HUES6 (cell line): ENCODE data around the gene SPO11.

Experiments
- H3K27ac ChIP-seq: 2 replicates; pipeline ENCODE4 v1.7.0; 2013; ENCODE audit warnings: low read depth, mild to moderate bottlenecking, low read length, inconsistent platforms
- H3K27me3 ChIP-seq: 2 replicates; pipeline ENCODE4 v1.6.1; 2013; ENCODE audit warnings: low read length; ENCODE audit not compliant: control insufficient read depth, insufficient read depth
- H3K36me3 ChIP-seq: 2 replicates; pipeline ENCODE4 v1.6.1; 2013; ENCODE audit warnings: low read length; ENCODE audit not compliant: control insufficient read depth, insufficient read depth
- H3K4me1 ChIP-seq: 2 replicates; pipeline ENCODE4 v1.6.1; 2013; ENCODE audit warnings: low read length; ENCODE audit not compliant: control insufficient read depth, insufficient read depth
- H3K4me3 ChIP-seq: 2 replicates; pipeline ENCODE4 v1.5.1; 2013; ENCODE audit warnings: low read depth, low read length
- H3K9ac ChIP-seq: one replicate; pipeline ENCODE4 v1.6.1; 2013; ENCODE audit warnings: mild to moderate bottlenecking, low read length
- H3K9me3 ChIP-seq: 2 replicates; pipeline ENCODE4 v1.6.1; 2013; ENCODE audit warnings: low read depth, low read length; ENCODE audit not compliant: control insufficient read depth, insufficient read depth

The SPO11 gene

GRCh38 chr20:57329608-57330221 is at the start of gene SPO11:
TSS of gene SPO11 (plus strand) at chr20:57329803. CDS start at chr20:57329868, 65 bp downstream.
- Histone ChIP-seq H3K9me3 (no peaks in the 10 kb centered on the region), H3K36me3 (no peaks in the 10 kb centered on the region), H3K27me3 (no peaks in the 10 kb centered on the region), H3K27ac (no peak within 1 kb of the TSS), H3K4me1 (peaks cover 15% of the 10 kb centered on the region), H3K4me3 (no peak within 1 kb of the TSS), H3K9ac (no peak within 1 kb of the TSS)

- Histone ChIP-seq H3K4me3 (no peak overlapping the region), H3K27me3 (no peaks in the 10 kb centered on the region), H3K36me3 (no peaks in the 10 kb centered on the region), H3K27ac (no peak overlapping the region), H3K9me3 (no peaks in the 10 kb centered on the region), H3K9ac (no peak overlapping the region), H3K4me1 (no peaks in the 10 kb centered on the region; the same call in 1 of the 2 replicates)
Observed at GRCh38 chr20:57280221-57280620, 49.4 kb upstream of the SPO11 start.

GRCh38 chr20:57281900-57282299 is 47.7 kb upstream of the SPO11 start:
- Histone ChIP-seq H3K27ac (no peak overlapping the region), H3K27me3 (0 out of 2 replicates have a peak, but pooled peaks cover 3% of the 10 kb centered on the region), H3K4me1 (no peaks in the 10 kb centered on the region; the same call in 1 of the 2 replicates), H3K36me3 (no peaks in the 10 kb centered on the region), H3K9me3 (no peaks in the 10 kb centered on the region), H3K9ac (no peak overlapping the region), H3K4me3 (no peak overlapping the region)

- Histone ChIP-seq H3K36me3 (no peaks in the 10 kb centered on the region), H3K9me3 (no peaks in the 10 kb centered on the region), H3K4me1 (no peaks in the 10 kb centered on the region; the same call in 1 of the 2 replicates), H3K27ac (no peak overlapping the region), H3K27me3 (0 out of 2 replicates have a peak, but pooled peaks cover 4% of the 10 kb centered on the region), H3K4me3 (no peak overlapping the region), H3K9ac (no peak overlapping the region)
Observed at GRCh38 chr20:57282670-57283361, 46.8 kb upstream of the SPO11 start.

GRCh38 chr20:57283860-57284259 is 45.7 kb upstream of the SPO11 start:
- Histone ChIP-seq H3K36me3 (no peaks in the 10 kb centered on the region), H3K4me1 (peaks cover 3% of the 10 kb centered on the region; the same call in 1 of the 2 replicates), H3K27ac (no peak overlapping the region), H3K9me3 (no peaks in the 10 kb centered on the region), H3K4me3 (no peak overlapping the region), H3K9ac (no peak overlapping the region), H3K27me3 (peaks cover 4% of the 10 kb centered on the region; the same call in 1 of the 2 replicates)

- Histone ChIP-seq H3K9ac (no peak overlapping the region), H3K36me3 (no peaks in the 10 kb centered on the region), H3K27ac (no peak overlapping the region), H3K9me3 (no peaks in the 10 kb centered on the region), H3K4me3 (no peak overlapping the region), H3K27me3 (peaks cover 4% of the 10 kb centered on the region), H3K4me1 (peaks cover 3% of the 10 kb centered on the region; the same call in 1 of the 2 replicates)
Observed at GRCh38 chr20:57287007-57287880, 42.4 kb upstream of the SPO11 start.

GRCh38 chr20:57287901-57288300 is 41.7 kb upstream of the SPO11 start:
- Histone ChIP-seq H3K9ac (no peak overlapping the region), H3K27me3 (peaks cover 4% of the 10 kb centered on the region), H3K4me3 (no peak overlapping the region), H3K36me3 (no peaks in the 10 kb centered on the region), H3K27ac (no peak overlapping the region), H3K9me3 (no peaks in the 10 kb centered on the region), H3K4me1 (peaks cover 3% of the 10 kb centered on the region; the same call in 1 of the 2 replicates)

GRCh38 chr20:57288651-57289277 is 40.8 kb upstream of the SPO11 start:
- Histone ChIP-seq H3K9me3 (no peaks in the 10 kb centered on the region), H3K9ac (no peak overlapping the region), H3K27ac (no peak overlapping the region), H3K4me1 (peaks cover 3% of the 10 kb centered on the region; the same call in 1 of the 2 replicates), H3K36me3 (no peaks in the 10 kb centered on the region), H3K27me3 (peaks cover 4% of the 10 kb centered on the region), H3K4me3 (no peak overlapping the region)

- Histone ChIP-seq H3K9me3 (no peaks in the 10 kb centered on the region), H3K27ac (no peak overlapping the region), H3K36me3 (no peaks in the 10 kb centered on the region), H3K4me1 (peaks cover 3% of the 10 kb centered on the region; the same call in 1 of the 2 replicates), H3K27me3 (peaks cover 4% of the 10 kb centered on the region), H3K9ac (no peak overlapping the region), H3K4me3 (no peak overlapping the region)
Observed at GRCh38 chr20:57289391-57290177, 40.0 kb upstream of the SPO11 start.

GRCh38 chr20:57290178-57290484 is 39.5 kb upstream of the SPO11 start:
- no peak overlapping the region for H3K4me3 ChIP-seq
- no peaks in the 10 kb centered on the region for H3K9me3 ChIP-seq
- H3K4me1 ChIP-seq: peaks cover 7% of the 10 kb centered on the region; the same call in 1 of the 2 replicates
- H3K27me3 ChIP-seq: peaks cover 4% of the 10 kb centered on the region
- no peaks in the 10 kb centered on the region for H3K36me3 ChIP-seq
- H3K27ac ChIP-seq: no peak overlapping the region
- no peak overlapping the region for H3K9ac ChIP-seq
